SIG-M5 treated with dmso at 0.1 percent for 504 hours (cell line): Measurements from ENCODE around the gene OSTM1.

Source experiments
- DNase-seq: peaks from one replicate; lab custom pipeline; 2025; ENCODE audit not compliant: unreplicated experiment; lab: John Stamatoyannopoulos, UW

OSTM1 gene, protein sequence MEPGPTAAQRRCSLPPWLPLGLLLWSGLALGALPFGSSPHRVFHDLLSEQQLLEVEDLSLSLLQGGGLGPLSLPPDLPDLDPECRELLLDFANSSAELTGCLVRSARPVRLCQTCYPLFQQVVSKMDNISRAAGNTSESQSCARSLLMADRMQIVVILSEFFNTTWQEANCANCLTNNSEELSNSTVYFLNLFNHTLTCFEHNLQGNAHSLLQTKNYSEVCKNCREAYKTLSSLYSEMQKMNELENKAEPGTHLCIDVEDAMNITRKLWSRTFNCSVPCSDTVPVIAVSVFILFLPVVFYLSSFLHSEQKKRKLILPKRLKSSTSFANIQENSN

DNA sequence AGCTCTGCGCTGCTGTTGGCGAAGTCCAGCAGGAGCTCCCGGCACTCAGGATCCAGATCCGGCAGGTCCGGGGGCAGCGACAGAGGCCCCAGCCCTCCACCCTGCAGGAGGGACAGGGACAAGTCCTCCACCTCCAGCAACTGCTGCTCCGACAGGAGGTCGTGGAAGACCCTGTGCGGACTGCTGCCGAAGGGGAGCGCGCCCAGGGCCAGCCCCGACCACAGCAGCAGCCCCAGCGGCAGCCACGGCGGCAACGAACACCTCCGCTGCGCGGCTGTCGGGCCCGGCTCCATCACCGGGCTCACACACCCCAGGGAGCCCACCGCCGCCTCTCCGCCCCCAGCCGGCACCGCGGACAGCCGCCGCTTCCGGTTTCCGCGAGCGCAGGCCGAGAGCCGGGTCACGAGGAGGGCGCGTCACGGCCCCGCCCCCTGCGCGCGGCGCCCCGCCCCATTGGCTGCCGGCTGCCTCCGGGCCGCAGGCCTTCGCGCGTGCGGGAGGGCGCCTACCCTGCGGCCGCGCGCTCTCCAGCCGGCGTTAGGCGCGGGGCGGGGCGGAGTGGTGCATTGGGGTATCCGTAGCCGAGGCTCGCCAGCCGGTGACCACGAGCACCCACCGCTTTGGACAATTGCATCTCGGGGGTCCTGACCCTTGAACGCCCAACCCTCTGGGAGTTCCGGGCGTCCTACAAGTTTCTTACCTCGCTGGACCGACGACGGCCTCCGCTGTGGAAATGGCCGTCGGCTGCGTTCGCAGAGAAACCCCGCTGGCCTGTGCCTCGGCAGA is at the start of gene OSTM1:
TSS of gene OSTM1 (minus strand) at position 383 of the 786 bp plus-strand sequence. CDS start at position 293, 90 bp downstream.
- peak; percentile 77 for DNase-seq

DNA sequence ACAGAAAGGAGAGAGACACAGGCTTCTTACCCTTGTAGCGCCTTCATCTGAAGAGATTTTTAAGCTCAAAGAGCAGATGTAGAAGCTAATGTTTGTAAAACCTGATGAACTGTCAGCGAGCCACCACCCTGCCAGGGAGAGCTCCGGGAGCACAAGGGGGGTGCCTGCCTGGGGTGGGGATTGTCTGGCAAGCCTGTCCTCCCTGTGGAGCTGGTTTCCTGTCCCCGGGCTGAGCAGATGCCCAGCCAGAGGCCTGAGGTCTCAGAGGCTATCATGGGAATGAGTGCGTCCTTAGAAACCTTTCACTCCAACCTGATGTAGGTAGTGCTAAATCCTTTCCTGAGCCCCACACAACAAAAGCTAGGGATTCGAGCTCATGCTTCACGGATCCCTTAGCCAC is 49.4 kb upstream of the OSTM1 start:
- no peak for DNase-seq

DNA sequence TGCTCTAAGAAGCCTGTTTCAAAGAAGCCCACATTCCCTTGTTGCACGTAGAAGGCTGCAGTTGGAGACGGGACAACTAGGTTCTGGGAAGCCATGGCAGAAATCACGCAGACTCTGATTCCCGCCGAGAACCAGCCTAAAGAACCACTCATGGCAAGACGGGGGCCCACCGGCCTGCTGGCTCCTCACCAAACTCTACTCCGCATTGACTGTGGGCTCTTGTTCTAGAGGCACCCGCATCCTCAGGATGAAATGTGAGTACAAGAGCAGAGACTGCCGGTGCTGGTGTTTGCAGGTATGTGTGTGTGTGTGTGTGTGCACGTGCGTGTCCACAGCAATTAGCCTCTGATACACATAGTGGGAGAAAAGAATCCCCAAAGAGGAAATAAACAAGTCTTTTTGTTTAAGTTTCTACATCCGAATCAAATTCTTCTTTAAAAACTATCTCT is 49.0 kb upstream of the OSTM1 start:
- no peak for DNase-seq

DNA sequence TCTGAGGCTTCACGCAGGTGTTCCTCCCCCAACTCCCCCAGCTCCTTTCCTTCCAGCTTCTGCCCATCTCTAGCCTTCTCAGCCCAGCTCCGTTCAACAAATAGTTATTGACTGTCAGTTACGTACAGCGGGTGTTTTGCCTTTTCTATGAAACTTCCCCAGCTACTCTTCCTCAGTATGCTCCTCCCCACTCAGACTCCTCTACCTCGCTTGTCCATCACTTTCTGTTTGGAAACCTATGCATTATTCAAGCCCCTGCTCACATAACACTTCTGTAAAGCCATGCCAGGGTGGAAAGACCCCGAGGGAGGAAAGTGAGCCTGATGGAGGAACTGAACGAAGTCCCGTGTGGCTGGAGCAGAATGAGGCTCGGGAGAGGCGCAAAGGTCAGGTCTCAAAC is 47.1 kb upstream of the OSTM1 start:
- DNase-seq, result no peak

DNA sequence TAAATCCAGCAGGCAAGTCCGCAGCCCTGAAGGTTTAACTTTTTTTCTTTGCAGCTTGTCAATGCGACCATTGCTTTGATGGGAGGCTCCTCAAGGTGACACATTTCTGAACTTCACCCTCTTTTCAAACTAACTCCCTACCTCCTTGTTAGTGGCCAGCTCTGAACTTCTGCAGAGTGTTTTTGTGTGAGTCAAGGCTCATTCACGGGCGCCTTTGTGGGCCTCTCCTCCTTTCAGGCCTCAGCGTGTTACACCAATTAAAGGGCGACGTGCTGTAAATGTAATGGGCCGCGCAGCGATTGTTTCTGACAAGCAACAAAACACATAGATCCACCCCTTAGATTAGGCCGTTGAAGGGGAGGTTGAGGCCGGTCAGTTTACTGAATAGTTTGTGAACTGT is 45.8 kb upstream of the OSTM1 start:
- DNase-seq, result no peak

DNA sequence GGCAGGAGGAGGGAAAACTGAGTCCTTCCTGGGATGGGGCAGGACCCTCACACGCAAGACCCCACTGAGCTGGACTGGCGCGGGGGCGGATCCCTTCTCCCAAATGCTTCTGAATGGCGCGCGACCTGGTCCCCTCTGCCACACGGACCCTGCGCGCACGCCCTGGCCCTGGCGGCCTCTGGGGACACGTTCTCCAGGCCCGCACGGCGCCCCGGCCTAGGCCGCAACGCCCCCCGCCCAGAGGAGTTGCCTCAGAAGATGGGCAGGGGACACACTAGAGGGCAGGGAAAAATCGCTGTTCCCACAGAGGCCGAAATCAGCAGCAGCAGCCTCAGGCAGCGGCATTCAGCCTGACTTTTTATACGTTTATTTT is 45.2 kb upstream of the OSTM1 start:
- no peak for DNase-seq

DNA sequence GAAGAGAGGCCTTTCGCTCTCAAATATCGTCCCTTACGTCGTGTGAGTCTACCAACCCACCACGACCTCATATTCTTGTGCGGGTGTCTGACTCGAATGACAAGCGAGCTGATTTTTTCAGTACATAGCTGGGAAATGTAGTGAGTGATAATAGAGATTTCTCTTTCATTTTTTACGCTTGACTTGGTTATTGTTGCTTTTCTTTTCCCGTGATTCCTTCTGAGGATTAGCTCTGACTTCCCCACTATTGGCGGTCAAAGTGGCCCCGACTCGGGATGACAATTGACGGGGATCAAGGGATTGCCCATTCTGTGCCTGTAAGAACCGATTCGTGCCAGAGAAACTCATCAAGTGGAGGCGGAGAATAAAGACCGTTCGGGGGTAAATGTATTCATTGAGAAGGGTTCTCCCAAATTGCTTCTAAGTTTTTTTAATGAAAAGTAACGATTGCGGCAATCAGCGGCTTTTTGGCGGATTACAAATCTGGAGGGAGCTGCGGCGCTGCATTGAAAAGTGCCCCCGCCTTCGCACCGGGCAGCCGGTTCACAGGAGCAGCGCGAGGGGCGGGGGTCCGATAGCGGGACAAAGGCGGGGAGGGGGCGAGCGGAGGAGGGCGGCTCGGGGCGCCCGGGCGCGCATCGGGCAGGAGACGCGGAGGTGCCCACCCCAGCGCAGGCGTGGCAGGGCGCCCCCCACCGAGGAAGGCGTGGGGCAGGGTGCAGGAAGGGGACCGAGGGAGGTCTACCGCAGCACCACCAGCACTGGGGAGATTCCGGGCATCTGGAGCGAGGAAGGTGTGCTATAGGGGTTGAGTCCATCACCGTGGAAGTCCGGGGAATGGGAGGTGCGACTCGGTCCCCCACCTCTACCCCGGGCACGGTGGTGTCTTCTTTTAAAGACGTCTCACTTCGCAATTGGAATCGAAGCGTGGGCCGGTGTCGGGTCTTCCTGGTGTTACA is 44.5 kb upstream of the OSTM1 start:
- no peak for DNase-seq

DNA sequence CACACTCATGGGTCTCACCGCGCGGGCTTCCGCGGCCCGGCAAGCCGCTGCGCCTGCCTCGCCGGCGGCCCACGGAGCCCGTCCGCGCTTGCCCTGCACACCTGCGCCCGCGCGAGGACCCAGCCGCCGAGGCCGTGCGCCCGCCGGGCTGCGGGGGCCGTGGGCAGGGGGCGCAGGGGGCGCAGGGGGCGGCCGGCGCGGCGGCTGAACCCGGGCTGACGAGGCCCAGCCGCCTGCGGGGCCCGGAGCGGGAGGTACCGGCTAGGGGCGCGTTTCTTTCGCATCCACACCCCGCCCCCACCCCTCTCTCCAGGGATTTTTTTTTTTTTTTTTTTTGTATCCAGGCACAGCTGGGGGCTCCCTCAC is 43.8 kb upstream of the OSTM1 start:
- no peak for DNase-seq

DNA sequence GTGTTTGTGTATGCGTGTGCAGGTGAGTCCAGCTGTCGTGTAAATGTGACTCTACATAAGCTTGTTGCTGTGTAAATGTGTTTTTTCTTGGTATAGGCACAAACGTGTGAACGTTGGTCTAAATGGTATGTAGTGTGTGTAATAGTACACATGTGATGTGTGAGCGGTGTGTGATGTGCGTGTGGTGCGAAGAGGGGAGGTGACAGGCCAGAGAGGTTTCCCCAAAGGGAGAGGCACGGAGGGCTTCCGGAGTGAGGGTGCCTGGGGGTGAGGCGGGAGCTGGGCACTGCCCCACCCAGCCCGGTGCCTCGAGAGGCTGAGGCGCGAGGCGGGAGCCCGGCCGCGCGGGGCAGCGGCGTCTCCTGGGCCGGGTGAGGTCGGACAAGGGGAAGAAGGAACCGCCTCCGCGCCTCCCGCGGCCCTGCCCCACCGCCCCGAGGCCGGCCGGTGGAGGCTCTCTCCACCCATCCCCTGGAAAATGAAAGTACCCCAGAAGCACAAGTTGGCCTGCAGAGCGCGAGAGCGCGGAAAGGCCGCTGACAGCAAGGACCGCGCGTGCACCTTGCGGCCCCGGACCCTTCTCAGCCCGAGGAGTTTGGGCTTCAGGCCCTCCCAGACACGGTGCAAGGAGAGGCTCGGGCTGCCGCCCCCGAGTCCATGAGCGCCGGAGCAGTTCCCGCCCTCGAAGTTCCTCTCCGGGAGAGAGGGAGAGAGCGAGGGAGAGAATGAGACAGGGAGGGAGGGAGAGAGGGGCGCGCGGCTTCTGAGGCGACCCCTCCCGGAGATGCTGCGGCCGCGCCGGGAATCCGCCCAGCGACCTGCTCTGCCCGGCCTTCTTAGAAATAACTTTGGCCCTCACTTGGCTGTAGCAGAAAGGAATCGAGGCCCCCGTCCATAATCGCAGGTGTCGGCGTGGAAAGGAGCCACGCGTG is 43.2 kb upstream of the OSTM1 start:
- DNase-seq, result peak; percentile 9

DNA sequence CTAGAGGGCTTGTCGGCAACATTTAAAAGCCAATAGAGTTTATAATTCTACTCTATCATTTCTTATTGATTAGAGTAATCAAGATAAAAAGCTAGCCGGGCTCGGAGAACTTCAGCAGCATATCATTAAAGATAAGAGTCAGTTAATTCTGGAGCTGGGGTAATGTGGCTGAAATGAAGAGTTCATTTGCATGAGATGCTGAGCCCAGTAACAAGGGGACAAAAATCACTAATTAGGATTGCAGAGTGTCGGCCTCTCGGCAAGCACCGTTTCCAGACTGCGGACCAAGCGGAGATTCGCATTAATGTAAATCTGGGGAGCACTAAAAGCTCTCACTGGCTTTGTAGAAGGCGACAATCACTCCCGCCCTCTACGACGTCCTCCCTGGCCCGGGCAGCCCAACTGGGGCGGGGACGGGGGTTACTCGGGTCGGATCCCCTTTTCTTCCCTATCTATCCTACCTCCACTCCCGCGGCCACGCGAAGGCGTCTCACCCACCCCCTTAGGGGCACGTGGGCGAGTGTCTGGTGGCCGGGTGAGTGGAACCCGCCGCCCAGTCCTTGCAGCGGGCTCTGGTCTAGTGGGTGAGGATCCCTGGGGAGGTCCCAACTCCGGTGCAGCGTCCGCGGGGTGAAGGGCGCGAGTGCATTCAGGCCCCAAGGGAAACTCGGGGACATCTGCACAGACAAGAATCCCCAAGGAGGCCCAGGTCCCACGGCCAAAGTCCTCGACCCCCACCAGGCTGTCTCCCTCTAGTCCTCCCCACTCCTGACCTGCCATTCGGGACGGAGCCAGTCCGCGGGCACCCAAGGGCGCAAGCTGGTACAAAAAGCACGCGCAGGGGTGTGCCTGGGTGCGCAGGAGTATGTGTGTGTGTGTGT is 42.2 kb upstream of the OSTM1 start:
- no peak for DNase-seq

DNA sequence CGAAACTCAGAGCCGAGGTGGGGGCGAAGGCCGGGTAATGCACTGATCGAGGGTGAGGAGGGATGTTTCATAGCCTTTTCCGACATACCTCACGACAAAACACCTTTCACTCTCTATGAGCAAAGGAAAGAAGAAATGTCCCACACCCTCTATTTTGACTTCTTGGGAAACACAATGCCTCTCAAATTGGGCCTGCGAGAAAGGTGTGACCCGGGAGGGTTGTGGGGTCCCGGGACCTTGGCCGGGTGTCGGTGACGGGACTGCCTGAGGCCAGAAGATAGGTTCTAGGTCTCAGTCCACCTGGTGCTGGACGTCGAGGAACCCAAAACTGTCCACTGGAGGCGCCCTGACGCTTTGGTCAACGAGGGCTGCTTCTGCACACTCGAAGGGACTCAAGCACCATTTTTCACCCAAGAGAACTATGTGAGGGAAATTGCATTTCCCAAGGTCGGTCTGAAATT is 41.1 kb upstream of the OSTM1 start:
- DNase-seq, result peak; percentile 43

DNA sequence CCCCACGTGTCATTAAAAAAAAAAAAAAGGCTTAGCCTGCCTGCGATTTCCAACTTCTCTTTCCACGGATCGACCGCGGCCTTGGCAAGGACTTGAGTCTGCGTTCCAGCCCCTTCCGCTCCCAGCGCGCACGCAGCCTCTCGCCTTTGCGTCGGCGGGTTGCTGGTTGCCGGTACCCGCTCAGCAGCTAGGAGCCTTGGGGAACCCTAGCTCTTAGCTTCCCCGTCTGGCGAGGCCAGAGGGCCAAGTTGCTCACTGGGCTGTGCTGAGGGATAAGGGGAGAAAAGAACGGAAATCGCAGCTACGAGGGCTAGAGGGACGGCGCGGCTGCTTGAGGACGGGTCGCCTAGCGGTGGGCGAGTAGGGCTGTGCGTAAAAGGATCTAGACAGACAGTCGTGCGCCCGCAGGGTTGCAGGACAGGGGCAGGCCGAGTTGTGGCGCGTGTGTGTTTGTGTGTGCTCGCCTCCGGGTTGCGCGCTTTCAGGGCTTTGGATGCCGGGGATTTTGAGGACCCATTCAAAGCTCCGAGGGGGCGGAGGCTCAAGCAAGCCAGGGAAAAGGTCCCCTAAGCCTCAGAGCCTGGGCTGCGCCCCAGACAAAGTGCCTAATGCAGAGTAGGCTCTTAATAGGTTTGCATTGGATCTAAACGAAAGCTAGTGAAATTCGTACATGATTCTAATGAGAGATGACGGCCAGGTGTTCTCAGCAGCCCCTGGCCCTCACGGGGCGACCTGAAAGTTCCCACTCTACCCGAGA is 40.5 kb upstream of the OSTM1 start:
- DNase-seq, result peak; percentile 9

DNA sequence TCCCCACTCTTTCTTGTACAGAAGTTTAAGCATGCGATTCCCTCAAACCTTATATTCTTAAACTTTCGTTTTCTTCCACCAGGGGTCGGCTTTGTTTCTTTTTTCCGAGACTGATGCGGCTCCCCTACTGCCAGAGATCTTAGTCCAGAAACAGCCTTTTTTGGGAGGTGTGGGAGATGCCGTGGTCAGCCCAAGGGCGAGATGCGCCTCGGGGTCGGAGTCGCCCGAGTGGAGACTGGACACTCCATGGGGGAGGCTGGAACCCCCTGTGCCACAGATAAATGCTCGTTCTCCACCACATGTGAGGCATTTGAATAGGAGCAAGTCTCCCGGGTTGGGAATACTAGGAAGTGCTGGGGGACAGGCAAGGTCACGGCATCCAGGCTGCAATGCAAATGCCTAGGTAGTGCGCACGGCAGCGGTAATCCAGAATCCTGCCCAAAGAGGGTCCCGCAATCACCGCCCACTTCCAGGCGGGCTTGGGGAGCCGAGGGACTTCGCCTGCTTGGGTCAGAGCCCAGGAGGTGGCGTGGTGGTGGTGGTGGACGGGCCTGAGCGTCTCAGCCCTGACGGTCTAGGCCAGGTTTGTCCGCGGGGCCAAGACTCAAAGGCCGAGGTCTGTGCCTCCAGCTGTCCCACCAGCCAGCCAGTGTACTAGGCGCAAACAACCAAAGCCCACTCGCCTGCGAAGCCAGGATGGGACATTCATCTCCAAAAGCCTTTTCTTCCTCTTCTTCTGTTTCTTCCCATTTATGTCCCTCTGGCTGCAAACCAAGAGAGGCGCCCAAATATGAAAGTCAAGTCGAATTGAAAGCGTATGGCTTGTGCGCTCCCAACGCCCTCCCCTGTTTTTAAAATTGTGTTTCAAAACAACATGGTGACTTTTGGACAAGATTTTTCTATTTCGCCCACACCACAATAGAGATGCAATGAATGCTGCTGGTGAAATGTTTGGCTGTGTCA is 39.3 kb upstream of the OSTM1 start:
- peak; percentile 47 for DNase-seq

DNA sequence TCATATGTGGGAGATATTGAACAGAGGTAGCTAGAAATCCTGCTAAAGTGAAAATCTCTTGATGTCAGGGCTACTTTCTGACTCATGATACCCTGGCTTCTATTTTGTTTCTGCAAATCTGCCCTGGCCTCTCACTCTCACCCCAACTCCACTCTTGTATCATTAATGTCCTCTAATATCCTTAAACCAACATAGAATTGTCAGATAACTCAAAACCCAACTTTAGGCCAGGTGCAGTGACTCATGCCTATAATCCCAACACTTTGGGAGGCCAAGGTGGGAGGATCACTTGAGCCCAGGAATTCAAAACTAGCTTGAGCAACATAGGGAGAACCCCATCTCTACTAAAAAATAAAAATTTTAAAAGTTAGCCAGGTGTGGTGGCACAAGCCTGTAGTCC is 33.8 kb upstream of the OSTM1 start:
- DNase-seq, result no peak

DNA sequence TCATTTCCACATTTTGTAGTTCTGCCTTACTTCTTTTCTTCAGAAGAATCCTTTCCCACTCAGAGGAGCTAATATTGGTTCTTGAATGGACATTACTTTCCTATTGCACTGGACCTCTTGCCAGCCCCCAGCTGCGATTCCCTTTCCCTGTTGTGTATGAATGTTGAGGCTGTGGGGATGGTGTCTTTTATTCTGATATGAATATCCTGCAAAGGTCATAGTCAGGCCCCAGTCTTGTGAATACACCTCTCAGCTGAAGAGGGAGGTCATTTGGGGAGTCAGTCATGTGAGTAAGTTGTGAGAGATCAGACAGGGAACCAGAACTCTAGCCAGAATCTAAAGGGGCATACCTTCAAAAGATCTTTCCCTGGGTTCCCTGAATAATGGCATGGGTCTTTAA is 32.6 kb upstream of the OSTM1 start:
- no peak for DNase-seq

DNA sequence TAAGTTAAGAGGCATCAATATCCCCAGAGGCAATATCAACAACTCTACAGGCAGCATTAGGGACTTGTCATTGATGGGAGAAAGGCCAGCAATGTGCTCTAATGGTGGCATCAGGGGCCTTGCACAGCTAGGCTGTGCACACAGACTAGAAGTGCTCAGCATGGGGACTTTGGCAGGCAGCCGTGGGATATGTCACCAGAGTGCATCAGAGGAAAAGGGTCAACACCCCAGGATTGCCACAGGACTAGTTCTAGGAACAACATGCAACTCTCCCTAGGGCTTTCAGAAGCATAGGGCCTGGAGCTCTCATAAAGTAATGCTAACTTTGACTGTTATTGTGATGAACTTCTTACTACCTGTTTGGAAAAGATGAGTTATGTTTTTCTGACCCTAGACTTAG is 32.2 kb upstream of the OSTM1 start:
- no peak for DNase-seq

DNA sequence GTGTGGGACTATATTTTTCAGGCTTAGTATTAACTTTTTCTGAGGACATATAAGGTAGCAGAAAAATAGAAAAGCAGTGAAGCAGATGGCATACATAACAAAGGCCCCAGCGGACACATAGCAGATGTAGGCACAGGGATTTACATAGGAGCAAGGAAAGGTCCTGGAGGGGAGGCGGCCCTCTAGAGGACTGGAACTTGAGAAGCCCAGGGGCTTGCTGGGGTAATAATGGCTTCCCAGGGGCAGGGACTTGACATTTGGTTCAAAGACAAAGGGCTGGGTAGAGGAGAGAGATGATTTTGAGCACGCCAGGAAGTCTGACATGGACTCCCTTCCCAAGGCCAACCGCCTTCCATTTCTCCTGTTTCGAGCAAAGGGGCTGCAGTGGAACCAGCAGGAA is 31.7 kb upstream of the OSTM1 start:
- DNase-seq, result no peak
